WTC11 (cell line): ENCODE results near the gene COL6A3.

Experiments used
- ARID4B ChIP-seq: sonication (generic); formaldehyde crosslinking; IDR thresholded peaks from 2 replicates; pipeline ENCODE4 v1.8.0; 2023; ENCODE audit warnings: missing genetic modification reagents, mild to moderate bottlenecking, borderline replicate concordance
- CTCF ChIP-seq: fragments of 200-600 bp; IDR thresholded peaks from 2 replicates; pipeline ENCODE4 v1.8.0; 2022; ENCODE audit warnings: antibody characterized with exemption
- EMX1 ChIP-seq: fragments of 250-450 bp; sonication (Bioruptor Pico); IDR thresholded peaks from 2 replicates; pipeline ENCODE4 v1.8.0; 2021; ENCODE audit warnings: mild to moderate bottlenecking
- FOXP4 ChIP-seq: sonication (generic); formaldehyde crosslinking; IDR thresholded peaks from 2 replicates; pipeline ENCODE4 v1.8.0; 2022; ENCODE audit warnings: mild to moderate bottlenecking, missing genetic modification reagents
- NFYB ChIP-seq: sonication (generic); formaldehyde crosslinking; conservative IDR thresholded peaks from 2 replicates; pipeline ENCODE4 v1.8.0; 2022; ENCODE audit warnings: low read depth, missing genetic modification reagents
- NR2C2 ChIP-seq: sonication (generic); formaldehyde crosslinking; IDR thresholded peaks from 2 replicates; pipeline ENCODE4 v1.8.0; 2022; ENCODE audit warnings: mild to moderate bottlenecking, missing genetic modification reagents
- NR3C1 ChIP-seq: sonication (generic); formaldehyde crosslinking; conservative IDR thresholded peaks from 2 replicates; pipeline ENCODE4 v1.8.1; 2023; ENCODE audit warnings: low read depth, mild to moderate bottlenecking, missing genetic modification reagents
- SP1 ChIP-seq: sonication (generic); formaldehyde crosslinking; conservative IDR thresholded peaks from 2 replicates; pipeline ENCODE4 v1.8.1; 2022; ENCODE audit warnings: missing genetic modification reagents
- USF1 ChIP-seq: sonication (generic); formaldehyde crosslinking; IDR thresholded peaks from 2 replicates; pipeline ENCODE4 v1.8.0; 2022; ENCODE audit warnings: mild to moderate bottlenecking, missing genetic modification reagents
- USF2 ChIP-seq: sonication (generic); formaldehyde crosslinking; IDR thresholded peaks from 2 replicates; pipeline ENCODE4 v1.8.1; 2023; ENCODE audit warnings: mild to moderate bottlenecking, missing genetic modification reagents, moderate library complexity

- TF ChIP-seq CTCF (no peak), NFYB (CRISPR knock-in tag) (no peak), NR2C2 (CRISPR knock-in tag) (no peak), SP1 (no peak), USF1 (CRISPR knock-in tag) (no peak), USF2 (CRISPR knock-in tag) (no peak), NR3C1 (no peak), FOXP4 (CRISPR knock-in tag) (no peak), ARID4B (no peak), EMX1 (CRISPR knock-in tag) (no peak)
Measured at GRCh38 chr2:237351046-237351445, 62.9 kb downstream of the COL6A3 start.
